H1 (cell line): Measurements from ENCODE around the gene PLA2G4D. TPM values are rescaled to one million over a fixed set of nuclear protein-coding genes. Genes with fewer than 3 reads are reported as not detected.

Experiments used
- CTCF ChIA-PET: fragments of 300-600 bp; sonication (Branson Sonifier 250); formaldehyde crosslinking; loops from one replicate; lab custom pipeline; 2021; ENCODE audit not compliant: partially characterized antibody; lab: Charles Lee
- POLR2A ChIA-PET: fragments of 300-600 bp; sonication (Branson Sonifier 250); formaldehyde crosslinking; loops from one replicate; lab custom pipeline; 2021; ENCODE audit warnings: inconsistent platforms; ENCODE audit not compliant: partially characterized antibody; lab: Charles Lee
- DNase-seq, 2 experiments: peaks; one replicate each; pipeline versions ENCODE4 v3.0.0 to v3.0.0-alpha.2; 2010 to 2022; ENCODE audit warnings: low spot score in 2 of 2, low read depth in 1 of 2, mixed read lengths in 1 of 2
- FAIRE-seq: peaks from 2 replicates; lab custom pipeline; 2011; peaks lifted over from hg19 to GRCh38; lab: Jason Lieb, UNC
- H2AFZ ChIP-seq: 2 replicates; pipeline ENCODE4 v1.8.1; 2012; ENCODE audit warnings: low read length, inconsistent platforms
- H2AK5ac ChIP-seq: 2 replicates; pipeline ENCODE4 v1.6.1; 2013; ENCODE audit warnings: low read depth, low read length
- H2BK120ac ChIP-seq: replicated peaks from 2 replicates; pipeline ENCODE3; 2013; ENCODE audit warnings: low read depth, low read length, inconsistent platforms
- H2BK12ac ChIP-seq: 2 replicates; pipeline ENCODE4 v1.6.1; 2013; ENCODE audit warnings: low read depth, low read length
- H2BK15ac ChIP-seq: 2 replicates; pipeline ENCODE4 v1.6.1; 2013; ENCODE audit warnings: low read length
- H2BK20ac ChIP-seq: 2 replicates; pipeline ENCODE4 v1.6.1; 2013; ENCODE audit warnings: low read length
- H2BK5ac ChIP-seq: 2 replicates; pipeline ENCODE4 v1.6.1; 2013; ENCODE audit warnings: low read depth, low read length
- H3K14ac ChIP-seq: 2 replicates; pipeline ENCODE4 v1.6.1; 2013; ENCODE audit warnings: inconsistent platforms; ENCODE audit not compliant: insufficient read length
- H3K18ac ChIP-seq: 2 replicates; pipeline ENCODE4 v1.6.1; 2013; ENCODE audit warnings: low read length; ENCODE audit errors: extremely low read depth
- H3K23ac ChIP-seq: 2 replicates; pipeline ENCODE4 v1.6.1; 2013; ENCODE audit warnings: inconsistent platforms; ENCODE audit not compliant: insufficient read length
- H3K23me2 ChIP-seq: 2 replicates; pipeline ENCODE4 v1.6.1; 2013; ENCODE audit warnings: low read depth, low read length
- H3K27ac ChIP-seq: 2 replicates; pipeline ENCODE4 v1.6.1; 2011; ENCODE audit warnings: low read depth, low read length, inconsistent platforms
- H3K27me3 ChIP-seq, 4 experiments: replicated peaks in 1 of 4; 1 replicate in 1 of 4; 2 replicates in 3 of 4; pipeline versions ENCODE4 v1.6.1 to v1.8.1; 2011 to 2013; ENCODE audit warnings: low read length in 3 of 4, mild to moderate bottlenecking in 3 of 4, inconsistent platforms in 2 of 4, mixed read lengths in 2 of 4, moderate library complexity in 1 of 4; ENCODE audit not compliant: control insufficient read depth in 3 of 4, insufficient read depth in 3 of 4; ENCODE audit errors: extremely low read depth in 1 of 4
- H3K36me3 ChIP-seq, 4 experiments: 2 replicates each; pipeline versions ENCODE4 v1.6.1 to v1.8.1; 2011 to 2013; ENCODE audit warnings: mild to moderate bottlenecking in 4 of 4, low read length in 3 of 4, moderate library complexity in 2 of 4, control low read depth in 1 of 4, inconsistent platforms in 1 of 4; ENCODE audit not compliant: insufficient read depth in 4 of 4, control insufficient read depth in 2 of 4
- H3K4ac ChIP-seq: replicated peaks from 2 replicates; pipeline ENCODE3; 2013; ENCODE audit warnings: low read length, low read depth, mixed read lengths, inconsistent platforms; ENCODE audit not compliant: insufficient read length
- H3K4me1 ChIP-seq, 4 experiments: replicated peaks in 1 of 4; 1 replicate in 1 of 4; 2 replicates in 3 of 4; pipeline versions ENCODE4 v1.6.1 to v1.8.1; 2011 to 2013; ENCODE audit warnings: low read length in 3 of 4, inconsistent platforms in 2 of 4, mixed read lengths in 1 of 4; ENCODE audit not compliant: insufficient read depth in 4 of 4, control insufficient read depth in 3 of 4
- H3K4me2 ChIP-seq, 2 experiments: 2 replicates each; pipeline versions ENCODE4 v1.6.1 to v1.8.1; 2011 to 2013; ENCODE audit warnings: low read depth in 2 of 2, low read length in 2 of 2, control low read depth in 1 of 2, inconsistent platforms in 1 of 2, mild to moderate bottlenecking in 1 of 2; ENCODE audit not compliant: insufficient read depth in 1 of 2
- H3K4me3 ChIP-seq, 4 experiments: fragments of 200-600, 300-600 bp in 1 of 4; sonication (generic), shearing (Covaris generic), sonication (Bioruptor Twin) in 1 of 4; 2 replicates each; pipeline versions ENCODE4 v1.5.1 to v1.8.1; 2011 to 2016; ENCODE audit warnings: low read length in 4 of 4, low read depth in 3 of 4, control low read depth in 2 of 4, inconsistent platforms in 2 of 4, mild to moderate bottlenecking in 2 of 4, mixed read lengths in 1 of 4, moderate library complexity in 1 of 4; ENCODE audit not compliant: insufficient read depth in 2 of 4; ENCODE audit errors: extremely low read depth in 1 of 4
- H3K56ac ChIP-seq: replicated peaks from 2 replicates; pipeline ENCODE3; 2013; ENCODE audit warnings: low read depth, mild to moderate bottlenecking, mixed read lengths, low read length, inconsistent platforms; ENCODE audit not compliant: insufficient read length
- H3K79me1 ChIP-seq: 2 replicates; pipeline ENCODE4 v1.6.1; 2013; ENCODE audit warnings: low read depth, low read length, control low read depth
- H3K79me2 ChIP-seq, 2 experiments: 2 replicates each; pipeline versions ENCODE4 v1.6.1 to v1.8.1; 2012 to 2013; ENCODE audit warnings: low read length in 2 of 2, mild to moderate bottlenecking in 2 of 2, inconsistent platforms in 1 of 2; ENCODE audit not compliant: insufficient read depth in 2 of 2, control insufficient read depth in 1 of 2
- H3K9ac ChIP-seq, 4 experiments: replicated peaks in 1 of 4; 1 replicate in 1 of 4; 2 replicates in 3 of 4; pipeline versions ENCODE4 v1.6.1 to v1.8.1; 2011 to 2013; ENCODE audit warnings: low read depth in 3 of 4, low read length in 3 of 4, control low read depth in 2 of 4, mild to moderate bottlenecking in 2 of 4, moderate library complexity in 2 of 4, inconsistent platforms in 1 of 4; ENCODE audit errors: extremely low read depth in 1 of 4
- H3K9me3 ChIP-seq, 2 experiments: 2 replicates each; pipeline versions ENCODE4 v1.6.1 to v1.8.1; 2012 to 2013; ENCODE audit warnings: mild to moderate bottlenecking in 2 of 2, moderate library complexity in 2 of 2, control low read depth in 1 of 2, inconsistent platforms in 1 of 2, low read depth in 1 of 2, low read length in 1 of 2, mixed read lengths in 1 of 2; ENCODE audit not compliant: insufficient read depth in 2 of 2
- H4K20me1 ChIP-seq, 2 experiments: replicated peaks in 1 of 2; 2 replicates each; pipeline versions ENCODE3 to v1.8.1; 2011 to 2013; ENCODE audit warnings: inconsistent platforms in 2 of 2, low read length in 2 of 2, mild to moderate bottlenecking in 1 of 2; ENCODE audit not compliant: insufficient read depth in 2 of 2, control insufficient read depth in 1 of 2
- H4K5ac ChIP-seq: 2 replicates; pipeline ENCODE4 v1.6.1; 2013; ENCODE audit warnings: low read length, low read depth, mixed read lengths, inconsistent platforms; ENCODE audit not compliant: insufficient read length
- H4K8ac ChIP-seq: 2 replicates; pipeline ENCODE4 v1.8.0; 2013; ENCODE audit warnings: mild to moderate bottlenecking, moderate library complexity, low read length, inconsistent platforms; ENCODE audit not compliant: insufficient read depth; ENCODE audit errors: extremely low read depth
- H4K91ac ChIP-seq: replicated peaks from 2 replicates; pipeline ENCODE3; 2013; ENCODE audit warnings: low read length, mixed read lengths, inconsistent platforms; ENCODE audit not compliant: insufficient read length
- CBX5 ChIP-seq: fragments of 300-800, 300-1000 bp; sonication (generic); IDR thresholded peaks from 2 replicates; pipeline ENCODE4 v1.7.1; 2016; ENCODE audit warnings: antibody characterized with exemption, low read length, low read depth
- CHD2 ChIP-seq: IDR thresholded peaks from 2 replicates; pipeline ENCODE4 v1.6.1; 2012; ENCODE audit warnings: low read length, improper control_type of control experiment
- EP300 ChIP-seq, 2 experiments: IDR thresholded peaks; 1 replicate in 1 of 2; 2 replicates in 1 of 2; pipeline ENCODE4 v1.6.1; 2011 to 2012; ENCODE audit warnings: low read depth in 2 of 2, low read length in 2 of 2, mild to moderate bottlenecking in 2 of 2, borderline replicate concordance in 1 of 2, inconsistent platforms in 1 of 2, moderate library complexity in 1 of 2
- WGBS, 2 experiments: shearing (Covaris generic) in 1 of 2; methylation state at CpG; one replicate each; pipeline versions ENCODE4 v1.1.6 to v1.1.7; 2013 to 2015; ENCODE audit warnings: low lambda C conversion rate in 2 of 2, mixed read lengths in 2 of 2, inconsistent platforms in 1 of 2, low coverage in 1 of 2, missing lambda C conversion rate in 1 of 2; ENCODE audit not compliant: insufficient replicate concordance in 2 of 2, insufficient coverage in 1 of 2, insufficient read length in 1 of 2; ENCODE audit errors: extremely low coverage in 1 of 2, missing lambda C conversion rate in 1 of 2; 5-methylcytosine and 5-hydroxymethylcytosine counted together
- polyA plus RNA-seq, 7 experiments: library from polyadenylated mRNA; depleted of rRNA in 3 of 7; stranded (reverse) in 5 of 7; unstranded in 2 of 7; fragments of >200 nt in 5 of 7; fragments of 200-250 nt in 2 of 7; gene quantifications; 1 replicate in 5 of 7; 2 replicates in 1 of 7; 4 replicates in 1 of 7; pipeline versions ENCODE4 v1.2.1 to v1.2.3, GENCODE V29; 2011 to 2013; ENCODE audit warnings: missing spikeins in 2 of 7, mixed read lengths in 2 of 7
- total RNA-seq: library from RNA; stranded (reverse); fragmentation: NEBNext Ultra II Directional; extraction: Animal tissue kit (Norgen Biotek cat#: 25700); gene quantifications from 2 replicates; pipeline ENCODE4 v1.2.1, GENCODE V29; 2021

Gene PLA2G4D
- total and polyA plus RNA-seq, 2 of the 8 experiments (the other 6 are each of a cell fraction or from before 2014, with no cell fraction given), result 0.07 to 0.18 TPM

DNA sequence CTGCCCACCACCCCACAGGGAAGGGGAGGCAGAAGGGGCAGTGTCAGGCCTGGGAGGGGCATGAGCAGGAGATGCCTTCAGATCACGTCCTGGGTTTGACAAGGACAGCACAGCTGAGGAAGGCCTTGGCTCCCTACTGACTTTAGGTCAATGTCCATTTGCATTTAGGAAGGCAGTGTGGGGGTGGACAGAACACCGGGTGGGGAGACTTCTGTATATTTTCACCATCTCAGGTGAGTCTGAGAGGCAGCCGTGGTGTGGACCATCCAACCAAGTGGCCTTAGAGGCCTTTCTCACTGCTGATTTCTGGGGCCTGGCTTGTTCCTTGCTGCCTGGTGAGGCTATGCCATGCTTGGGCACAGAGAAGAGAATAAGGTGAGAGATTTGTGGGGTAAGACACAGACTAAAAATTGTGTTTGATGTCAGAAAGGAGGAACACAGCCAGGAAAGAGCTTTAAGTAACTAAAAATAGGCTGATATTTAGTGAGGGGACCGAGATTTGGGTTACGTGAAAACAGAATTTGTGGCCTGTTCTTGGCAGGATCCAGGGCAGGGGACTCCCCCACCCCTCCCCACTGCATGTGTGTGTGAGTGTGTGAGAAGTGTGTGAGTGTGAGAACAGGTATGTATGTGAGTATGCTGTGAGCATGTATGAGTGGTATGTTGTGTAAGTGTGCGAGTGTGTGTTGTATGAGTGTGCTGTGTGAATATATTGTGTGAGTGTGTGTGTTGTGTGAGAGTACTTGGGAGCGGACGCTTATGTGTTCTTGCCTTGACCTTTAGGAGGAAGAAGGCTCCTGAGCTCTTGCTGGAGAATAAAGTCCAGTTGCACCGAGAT, 61.8 kb downstream of the PLA2G4D start:
- no peak overlapping the region for H3K56ac ChIP-seq
- H3K14ac ChIP-seq, result no peak overlapping the region
- DNase-seq, result no peak
- peaks cover 0 to 5% of the 10 kb centered on the region in 2 experiments; a peak in 1 of 4 replicates for H3K9me3 ChIP-seq
- no peak overlapping the region for H2AK5ac ChIP-seq
- 89 to 100% methylated on average over 1 to 9 of the region's 9 CpGs for WGBS, 2 experiments
- H3K79me2 ChIP-seq, result no peaks in the 10 kb centered on the region
- H2BK120ac ChIP-seq, result no peak overlapping the region
- peak overlapping the region; percentile 12; the same call in 1 of the 2 replicates for H2BK15ac ChIP-seq
- CTCF ChIA-PET, result interaction anchor here (0.7 kb wide), 1 partner anchor 23 kb away, joined by 3 read pairs; no protein-coding TSS in a partner anchor
- peak overlapping the region; percentile 9 for H3K23ac ChIP-seq
- H3K36me3 ChIP-seq, result no peaks in the 10 kb centered on the region
- FAIRE-seq, result no peak
- H4K20me1 ChIP-seq, result no peaks in the 10 kb centered on the region
- peaks cover 2 to 4% (median 3%) of the 10 kb centered on the region in 4 experiments; a peak in 5 of 7 replicates for H3K4me1 ChIP-seq
- no peaks in the 10 kb centered on the region for H3K79me1 ChIP-seq
- H4K91ac ChIP-seq, result no peak overlapping the region
- POLR2A ChIA-PET, result no interaction called here
- H3K4me2 ChIP-seq, result no peak overlapping the region
- no peak overlapping the region for H2BK20ac ChIP-seq
- no peak overlapping the region for H3K9ac ChIP-seq
- H4K8ac ChIP-seq, result no peak overlapping the region
- peak overlapping the region; percentile 35; the same call in 1 of the 2 replicates for H2BK12ac ChIP-seq
- no peak overlapping the region for H3K27ac ChIP-seq
- H2BK5ac ChIP-seq, result no peak overlapping the region; the same call in 1 of the 2 replicates
- H2AFZ ChIP-seq, result no peak overlapping the region
- H3K4ac ChIP-seq, result no peak overlapping the region
- H3K4me3 ChIP-seq, result no peak overlapping the region
- H3K23me2 ChIP-seq, result 0 out of 2 replicates have a peak, but pooled peaks cover 3% of the 10 kb centered on the region
- TF ChIP-seq CBX5 (no peak), EP300 (IDR thresholded peaks at IDR 0.05; ENCODE audit: borderline replicate concordance in 1 of 2, low read depth in 2 of 2, low read length in 2 of 2) (no peak), CHD2 (no peak)
- H4K5ac ChIP-seq, result no peak overlapping the region
- H3K27me3 ChIP-seq, result no peaks in the 10 kb centered on the region
- H3K18ac ChIP-seq, result no peak overlapping the region
